ENCODE data around the gene SLX1A.
"Not testable (repeated sequence)": the region's sequence is repeated elsewhere in the genome, so short reads cannot be mapped to it uniquely, and the experiment has no call there.

Gene SLX1A

DNA sequence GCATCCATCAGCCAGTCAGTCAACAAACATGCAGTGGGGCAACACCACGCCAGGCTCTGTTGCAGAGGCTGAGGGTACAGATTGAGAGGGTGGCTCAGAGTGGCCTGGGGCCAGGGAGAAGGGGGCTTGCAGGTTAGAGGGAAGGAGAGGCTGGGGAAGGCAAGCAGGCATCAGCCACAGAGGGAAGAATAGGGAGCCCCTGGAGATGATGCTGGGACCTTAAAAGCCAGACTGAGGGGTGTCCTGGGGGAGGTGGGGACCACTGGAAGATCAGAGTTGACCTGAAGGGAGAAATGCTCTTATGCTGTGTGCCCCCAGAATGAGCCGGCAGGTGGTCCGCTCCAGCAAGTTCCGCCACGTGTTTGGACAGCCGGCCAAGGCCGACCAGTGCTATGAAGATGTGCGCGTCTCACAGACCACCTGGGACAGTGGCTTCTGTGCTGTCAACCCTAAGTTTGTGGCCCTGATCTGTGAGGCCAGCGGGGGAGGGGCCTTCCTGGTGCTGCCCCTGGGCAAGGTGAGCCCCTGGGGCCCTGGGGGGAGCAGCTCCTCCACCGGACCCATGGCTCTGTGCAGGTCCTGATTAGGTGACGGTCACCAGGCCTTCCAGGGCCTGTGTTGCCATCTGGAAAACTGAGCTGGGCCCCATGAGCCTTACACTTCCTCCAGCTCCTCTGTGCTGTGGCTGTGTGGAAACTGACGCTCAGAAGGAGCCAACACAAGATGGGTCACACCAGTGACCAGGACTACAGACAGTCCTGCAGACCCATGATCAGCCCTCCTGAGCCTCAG, 8.6 kb upstream of the SLX1A start:
- no peak for DNase-seq

DNA sequence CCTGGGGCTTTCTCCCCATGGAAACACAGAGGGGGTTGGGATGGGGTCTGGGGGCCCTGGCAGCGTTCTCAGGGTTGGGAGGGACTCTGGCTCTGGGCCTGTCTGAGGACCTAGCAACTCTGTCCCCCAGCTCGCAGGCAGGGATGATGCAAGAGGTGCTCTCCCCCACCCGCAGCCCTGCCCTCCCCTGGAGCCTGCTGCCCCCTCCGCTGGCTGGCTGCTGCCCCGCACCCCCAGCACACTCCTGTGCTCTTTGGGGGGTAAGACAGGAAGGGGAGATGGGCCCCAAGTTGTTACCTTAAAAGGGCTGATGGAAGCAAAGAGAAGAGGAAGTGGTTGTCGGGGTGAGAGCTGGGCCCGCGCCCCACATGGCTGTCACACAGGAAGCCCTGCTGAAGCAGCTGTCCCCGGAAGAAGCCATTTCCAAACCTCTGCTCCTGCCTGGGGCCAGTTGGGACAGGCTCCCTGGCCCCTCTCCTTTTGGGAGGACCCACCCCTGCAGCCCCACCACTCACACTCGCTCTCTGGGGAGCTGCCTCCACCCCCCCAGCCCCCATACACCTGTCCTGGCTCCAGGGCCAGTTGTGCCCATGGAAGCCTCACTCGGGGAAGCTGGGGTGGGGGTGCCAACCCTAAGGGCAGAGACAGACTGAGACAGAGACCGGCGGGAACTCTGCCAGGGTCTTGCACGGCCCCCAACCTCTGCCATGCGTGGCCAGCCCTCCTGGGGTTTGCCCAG, 7.8 kb upstream of the SLX1A start:
- DNase-seq: no peak

DNA sequence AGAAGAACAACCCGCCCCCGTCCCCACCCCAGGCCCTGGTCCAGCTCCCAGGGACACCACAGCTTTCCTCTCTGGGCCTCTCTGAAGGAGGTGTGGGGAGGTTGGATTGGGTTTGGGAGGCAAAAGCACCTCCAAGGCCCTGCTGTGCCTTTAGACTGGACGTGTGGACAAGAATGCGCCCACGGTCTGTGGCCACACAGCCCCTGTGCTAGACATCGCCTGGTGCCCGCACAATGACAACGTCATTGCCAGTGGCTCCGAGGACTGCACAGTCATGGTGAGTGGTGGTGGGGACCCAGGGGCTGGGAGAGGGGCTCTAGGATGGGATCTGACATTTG, 7.3 kb upstream of the SLX1A start:
- no peak for DNase-seq

DNA sequence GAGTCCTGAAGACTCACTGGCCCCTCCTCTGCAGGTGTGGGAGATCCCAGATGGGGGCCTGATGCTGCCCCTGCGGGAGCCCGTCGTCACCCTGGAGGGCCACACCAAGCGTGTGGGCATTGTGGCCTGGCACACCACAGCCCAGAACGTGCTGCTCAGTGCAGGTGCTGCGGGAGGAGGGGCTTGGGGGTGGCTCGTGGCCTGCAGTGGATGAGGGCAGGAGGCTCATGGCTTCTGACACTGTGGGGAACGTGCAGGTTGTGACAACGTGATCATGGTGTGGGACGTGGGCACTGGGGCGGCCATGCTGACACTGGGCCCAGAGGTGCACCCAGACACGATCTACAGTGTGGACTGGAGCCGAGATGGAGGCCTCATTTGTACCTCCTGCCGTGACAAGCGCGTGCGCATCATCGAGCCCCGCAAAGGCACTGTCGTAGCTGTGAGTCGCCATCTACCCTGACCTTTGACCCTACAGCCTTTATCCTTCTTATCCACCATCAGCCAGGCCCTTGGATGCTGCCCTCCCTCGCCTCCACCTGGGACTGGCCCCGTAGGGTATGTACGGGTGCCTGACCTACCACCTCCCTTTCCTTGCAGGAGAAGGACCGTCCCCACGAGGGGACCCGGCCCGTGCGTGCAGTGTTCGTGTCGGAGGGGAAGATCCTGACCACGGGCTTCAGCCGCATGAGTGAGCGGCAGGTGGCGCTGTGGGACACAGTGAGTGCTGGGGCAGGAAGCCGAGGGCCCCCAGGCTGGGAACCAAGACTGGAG, 6.7 kb upstream of the SLX1A start:
- no peak for DNase-seq

DNA sequence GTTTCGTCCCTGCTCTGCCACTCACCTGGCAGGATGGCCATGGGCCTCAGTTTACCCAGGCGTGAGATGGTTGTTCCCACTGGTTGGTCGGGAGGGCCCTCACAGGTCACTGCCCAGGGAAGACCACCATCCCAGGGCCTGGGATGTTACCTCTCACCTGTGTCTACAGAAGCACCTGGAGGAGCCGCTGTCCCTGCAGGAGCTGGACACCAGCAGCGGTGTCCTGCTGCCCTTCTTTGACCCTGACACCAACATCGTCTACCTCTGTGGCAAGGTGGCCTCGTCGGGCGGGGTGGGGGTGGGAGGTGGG, 6.2 kb upstream of the SLX1A start:
- no peak for DNase-seq

DNA sequence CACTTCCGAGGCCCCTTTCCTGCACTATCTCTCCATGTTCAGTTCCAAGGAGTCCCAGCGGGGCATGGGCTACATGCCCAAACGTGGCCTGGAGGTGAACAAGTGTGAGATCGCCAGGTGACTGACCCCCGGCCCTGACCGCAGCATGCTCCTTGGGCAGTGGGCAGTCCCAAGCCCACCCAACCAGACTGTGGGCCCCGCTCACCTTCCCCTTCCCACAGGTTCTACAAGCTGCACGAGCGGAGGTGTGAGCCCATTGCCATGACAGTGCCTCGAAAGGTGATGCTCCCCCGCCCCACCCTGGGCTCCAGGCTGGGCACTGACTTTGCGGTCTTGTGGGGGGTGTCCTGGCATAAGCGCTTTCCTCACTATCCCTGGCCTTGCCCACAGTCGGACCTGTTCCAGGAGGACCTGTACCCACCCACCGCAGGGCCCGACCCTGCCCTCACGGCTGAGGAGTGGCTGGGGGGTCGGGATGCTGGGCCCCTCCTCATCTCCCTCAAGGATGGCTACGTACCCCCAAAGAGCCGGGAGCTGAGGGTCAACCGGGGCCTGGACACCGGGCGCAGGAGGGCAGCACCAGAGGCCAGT, 5.6 kb upstream of the SLX1A start:
- no peak for DNase-seq

DNA sequence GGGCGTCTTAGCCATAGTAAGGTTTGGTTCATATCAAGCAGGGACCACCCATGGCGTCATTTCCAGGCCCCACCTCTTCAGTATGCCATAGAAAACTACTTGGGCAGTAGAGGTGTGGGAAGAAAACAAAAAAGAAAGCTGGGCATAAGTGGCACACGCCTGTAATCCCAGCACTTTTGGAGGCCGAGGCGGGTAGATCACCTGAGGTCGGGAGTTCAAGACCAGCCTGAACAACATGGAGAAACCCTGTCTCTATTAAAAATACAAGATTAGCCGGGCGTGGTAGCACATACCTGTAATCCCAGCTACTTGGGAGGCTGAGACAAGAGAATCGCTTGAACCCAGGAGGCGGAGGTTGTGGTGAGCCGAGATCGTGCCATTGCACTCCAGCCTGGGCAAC, 2.5 kb upstream of the SLX1A start:
- not testable (repeated sequence) for DNase-seq

DNA sequence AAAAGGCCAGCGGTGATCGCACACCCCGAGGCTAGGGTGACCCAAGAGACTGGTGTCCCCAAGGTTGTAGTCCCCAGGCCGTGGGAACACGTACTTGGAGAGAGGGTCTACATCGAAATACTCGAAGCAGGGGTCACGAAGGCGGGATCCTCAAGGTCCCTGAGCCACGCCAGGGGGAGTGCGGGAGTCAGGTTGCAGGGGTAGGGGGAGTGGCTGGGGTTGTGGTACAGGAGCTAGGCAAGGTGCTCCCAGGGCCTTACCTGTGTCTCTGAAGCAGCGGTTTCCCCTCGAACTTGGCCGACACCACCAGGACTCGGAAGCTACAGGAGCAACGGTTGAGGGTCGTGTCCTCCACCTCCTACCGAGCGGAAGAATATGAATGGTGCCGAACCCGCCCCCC, 577 bp upstream of the SLX1A start:
- DNase-seq: not testable (repeated sequence)

DNA sequence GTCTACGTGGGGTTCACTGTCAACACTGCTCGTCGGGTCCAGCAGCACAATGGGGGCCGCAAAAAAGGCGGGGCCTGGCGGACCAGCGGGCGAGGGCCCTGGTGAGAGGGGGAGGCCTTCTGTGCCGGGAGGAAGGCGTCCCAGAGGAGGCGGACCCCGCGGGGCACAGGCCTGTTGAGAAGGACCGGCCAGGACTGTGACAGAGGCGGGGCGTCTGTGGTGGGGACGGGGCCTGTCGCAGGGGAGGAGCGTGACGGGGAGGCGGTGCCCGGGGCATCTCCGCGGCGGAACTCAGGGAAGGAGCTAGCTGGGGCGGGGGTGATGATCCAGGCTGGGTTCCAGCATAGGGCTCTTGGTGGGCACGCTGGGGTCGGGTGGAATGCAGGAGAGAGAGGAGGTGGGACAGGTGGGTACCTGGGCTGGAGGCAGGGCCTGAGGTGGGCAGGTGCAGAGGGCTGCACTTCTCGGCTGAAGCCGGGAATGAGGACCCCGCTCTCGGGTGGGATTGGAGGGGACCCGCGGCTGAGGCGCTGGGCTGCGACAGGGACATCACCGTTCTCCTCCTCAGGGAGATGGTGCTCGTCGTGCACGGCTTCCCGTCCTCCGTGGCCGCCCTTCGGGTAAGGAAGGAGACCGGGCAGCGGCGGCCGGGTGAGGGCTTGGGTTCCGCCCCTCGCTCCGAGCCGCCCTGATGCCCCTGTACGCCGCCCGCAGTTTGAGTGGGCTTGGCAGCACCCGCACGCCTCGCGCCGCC, 674 bp downstream of the SLX1A start:
- DNase-seq: not testable (repeated sequence)

DNA sequence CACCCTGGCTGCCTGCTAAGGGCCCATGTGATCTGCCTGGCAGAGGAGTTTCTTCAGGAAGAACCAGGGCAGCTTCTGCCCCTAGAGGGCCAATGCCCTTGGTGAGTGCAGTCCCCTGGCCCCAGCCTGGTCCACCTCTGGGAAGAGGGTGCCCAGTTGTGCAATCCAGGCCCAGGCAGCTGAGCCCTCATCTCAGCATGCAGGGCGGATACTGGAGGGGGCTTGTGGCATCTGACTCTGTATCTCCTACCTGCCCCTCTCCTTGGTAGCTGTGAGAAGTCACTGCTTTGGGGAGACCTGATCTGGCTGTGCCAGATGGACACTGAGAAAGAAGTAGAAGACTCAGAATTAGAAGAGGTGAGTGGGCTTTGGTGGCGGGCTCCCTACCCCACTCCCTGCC, 3.3 kb downstream of the SLX1A start:
- DNase-seq: not testable (repeated sequence)

DNA sequence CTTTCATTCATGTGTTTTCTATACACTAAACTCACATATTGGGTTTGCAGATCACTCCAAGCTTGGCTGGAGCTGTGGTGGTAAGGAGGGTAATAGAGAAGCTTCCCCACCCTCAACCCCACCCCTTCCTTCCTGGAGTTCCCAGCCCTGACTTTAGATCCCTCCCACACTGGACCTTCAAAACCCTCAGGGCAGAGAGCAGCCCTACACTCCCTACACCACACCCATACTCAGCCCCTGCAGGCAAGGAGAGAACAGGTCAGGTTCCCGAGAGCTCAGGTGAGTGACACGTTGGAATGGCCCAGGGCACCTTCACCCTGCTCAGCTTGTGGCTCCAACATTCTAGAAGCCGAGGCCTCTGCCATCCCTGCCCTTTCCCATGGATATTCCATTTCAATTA, 5.4 kb downstream of the SLX1A start, which contains the start of gene SULT1A3:
Gene SULT1A3, plus strand, starts transcription at position 207 of the 400 bp plus-strand sequence. CDS start 1,474 bp downstream, outside the sequence.
- not testable (repeated sequence) for DNase-seq

DNA sequence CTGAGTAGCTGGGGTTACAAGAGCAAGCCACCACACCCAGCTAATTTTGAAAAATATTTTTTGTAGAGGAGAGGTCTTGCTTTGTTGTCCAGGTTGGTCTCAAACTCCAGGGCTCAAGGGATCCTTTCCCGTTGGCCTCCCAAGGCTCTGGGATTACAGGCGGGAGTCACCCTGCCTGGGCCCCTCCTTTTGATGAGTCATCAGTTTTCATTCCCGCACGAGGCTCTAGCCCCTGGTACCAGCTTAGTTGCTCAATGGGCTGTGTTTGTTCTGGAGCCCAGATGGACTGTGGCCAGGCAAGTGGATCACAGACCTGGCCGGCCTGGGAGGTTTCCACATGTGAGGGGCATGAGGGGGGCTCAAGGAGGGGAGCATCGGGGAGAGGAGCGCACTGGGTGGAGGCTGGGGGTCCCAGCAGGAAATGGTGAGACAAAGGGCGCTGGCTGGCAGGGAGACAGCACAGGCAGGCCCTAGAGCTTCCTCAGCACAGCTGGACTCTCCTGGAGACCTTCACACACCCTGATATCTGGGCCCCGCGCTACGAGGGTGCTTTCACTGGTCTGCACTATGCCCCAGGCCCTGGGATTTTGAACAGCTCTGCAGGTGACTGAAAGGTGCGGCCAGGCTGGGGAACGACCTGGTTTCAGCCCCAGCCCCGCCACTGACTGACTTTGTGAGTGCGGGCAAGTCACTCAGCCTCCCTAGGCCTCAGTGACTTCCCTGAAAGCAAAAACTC, 6.1 kb downstream of the SLX1A start:
- DNase-seq: not testable (repeated sequence)

DNA sequence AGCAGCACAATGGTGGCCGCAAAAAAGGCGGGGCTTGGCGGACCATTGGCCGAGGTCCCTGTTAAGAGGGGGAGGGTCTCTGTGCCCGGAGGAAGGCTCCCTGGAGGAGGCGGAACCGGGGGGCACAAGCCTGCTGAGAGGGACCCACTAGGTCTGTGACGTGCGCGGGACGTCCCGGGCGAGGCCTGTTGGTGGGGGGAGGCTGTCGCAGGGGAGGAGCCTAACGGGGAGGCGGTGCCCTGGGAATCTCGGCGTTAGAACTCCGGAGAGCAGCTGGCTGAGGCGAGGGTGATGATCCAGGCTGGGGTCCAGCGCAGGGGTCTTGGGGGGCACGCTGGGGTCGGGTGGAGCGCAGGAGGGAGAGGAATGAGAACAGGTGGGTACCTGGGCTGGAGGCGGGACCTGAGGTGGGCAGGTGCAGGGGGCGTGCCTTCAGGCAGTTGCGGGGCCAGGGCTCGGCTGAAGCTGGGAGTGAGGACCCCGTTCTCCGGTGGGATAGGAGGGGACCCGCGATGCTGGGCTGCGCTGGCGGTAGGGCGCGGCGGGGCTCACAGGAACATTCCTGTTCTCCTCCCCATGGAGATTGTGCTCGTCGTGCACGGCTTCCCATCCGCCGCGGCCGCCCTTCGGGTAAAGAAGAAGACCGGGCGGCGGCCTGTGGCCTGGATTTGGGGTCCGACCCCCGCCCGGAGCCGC, 12.0 kb downstream of the SLX1A start:
- not testable (repeated sequence) for DNase-seq

DNA sequence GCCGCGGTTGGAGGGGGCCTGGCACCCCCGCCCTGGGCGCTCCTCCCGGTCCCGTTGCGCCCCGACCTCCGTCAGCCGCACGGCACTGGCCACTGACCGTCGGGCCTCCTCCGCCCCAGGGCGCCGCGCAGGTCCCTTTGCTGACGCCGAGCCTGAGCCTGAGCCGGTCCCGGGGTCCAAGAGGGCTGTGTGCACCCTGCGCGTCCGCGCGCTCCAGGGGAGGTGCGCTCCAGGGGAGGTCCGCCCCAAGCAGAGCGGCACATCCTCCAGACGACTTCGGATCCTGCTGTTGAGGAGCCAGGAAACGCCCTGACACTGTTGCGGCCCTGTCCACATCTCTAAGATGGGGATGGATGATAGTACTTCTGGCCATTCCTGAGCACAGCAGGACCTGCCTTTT, 12.6 kb downstream of the SLX1A start:
- not testable (repeated sequence) for DNase-seq

DNA sequence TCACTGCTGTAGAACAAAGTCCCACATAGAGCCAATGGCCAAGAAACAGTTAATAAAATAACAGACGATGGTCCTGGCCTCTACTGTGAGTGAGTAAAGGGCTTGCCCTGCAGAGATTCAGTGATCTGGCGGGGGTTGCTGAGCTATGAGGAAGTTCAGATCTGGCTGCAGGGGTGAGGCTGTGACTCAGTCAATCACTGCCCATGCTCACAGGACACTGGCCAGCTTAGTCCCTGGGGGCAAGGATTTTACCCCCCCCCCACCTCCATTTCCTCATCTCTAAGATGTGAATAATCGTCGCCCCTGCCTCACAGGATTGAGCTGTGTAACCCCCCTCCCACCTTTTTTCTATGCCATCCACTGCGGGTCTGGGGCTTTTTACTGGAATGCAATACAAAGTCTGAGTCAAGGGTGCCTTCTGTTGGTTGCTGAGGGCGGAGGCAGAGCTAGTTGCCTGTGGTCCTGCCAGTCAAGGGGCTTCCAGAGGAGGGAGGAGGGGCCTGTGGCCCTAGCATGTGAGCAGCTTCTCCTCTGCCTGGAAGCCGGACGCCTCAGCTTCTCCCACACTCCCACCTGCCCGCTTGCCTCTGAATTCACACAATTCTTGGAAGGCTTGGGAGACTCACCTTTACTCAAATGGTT, 13.5 kb downstream of the SLX1A start:
- not testable (repeated sequence) for DNase-seq

DNA sequence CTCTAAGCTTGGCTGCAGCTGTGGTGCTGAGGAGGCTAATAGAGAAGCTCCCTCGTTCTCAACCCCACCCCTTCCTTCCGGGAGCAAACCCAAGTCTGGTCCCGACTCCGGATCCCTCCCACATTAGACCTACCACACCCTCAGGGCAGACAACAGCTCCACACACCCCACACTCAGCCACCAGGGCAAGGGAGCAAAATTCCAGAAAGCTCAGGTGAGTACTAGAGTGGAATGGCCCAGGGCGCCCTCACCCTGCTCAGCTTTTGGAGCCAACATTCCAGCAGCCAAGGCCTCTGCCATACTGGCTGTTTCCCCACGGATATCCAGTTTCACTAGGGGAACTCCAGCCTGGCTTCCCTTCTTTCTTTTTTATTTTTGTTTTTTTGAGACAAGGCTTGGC, 15.4 kb downstream of the SLX1A start:
- DNase-seq: not testable (repeated sequence)

DNA sequence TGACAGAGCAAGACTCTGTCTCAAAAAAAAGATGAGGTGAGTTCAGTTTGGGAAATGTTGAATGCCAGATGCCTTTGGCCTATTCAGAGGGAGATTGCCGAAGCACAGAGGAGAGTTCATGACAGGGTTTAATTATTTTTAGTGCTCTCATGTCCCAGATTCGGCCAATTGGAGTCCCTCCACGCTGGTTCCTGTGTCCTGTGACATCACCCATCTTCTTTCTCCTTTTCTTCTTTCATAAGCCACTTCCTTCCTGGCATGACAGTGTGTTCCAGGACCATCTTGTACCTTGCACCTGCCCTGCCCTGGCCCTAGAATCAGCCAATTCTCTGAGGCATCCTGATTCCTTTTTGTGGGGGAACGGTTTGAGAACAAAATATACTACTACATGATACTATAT, 17.7 kb downstream of the SLX1A start:
- not testable (repeated sequence) for DNase-seq

DNA sequence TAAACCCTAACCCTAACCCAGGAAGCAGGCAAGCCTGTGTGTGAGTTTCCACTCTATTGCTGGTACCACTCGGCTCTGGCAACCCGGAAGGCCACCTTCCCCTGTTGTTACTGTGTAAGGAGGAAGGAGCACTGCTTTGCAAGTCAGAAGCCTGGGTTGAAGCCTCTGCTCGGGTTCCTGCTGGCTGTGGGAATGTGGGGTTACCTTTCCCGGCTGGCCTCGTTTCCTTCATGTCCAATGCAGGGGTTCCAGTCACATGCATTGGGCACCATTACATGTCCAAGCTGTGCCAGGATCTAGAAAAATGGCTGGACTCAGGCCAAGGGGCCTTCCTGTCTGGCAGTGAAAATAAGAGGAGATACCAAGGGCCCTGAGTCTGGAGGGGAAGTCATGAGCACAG, 23.4 kb downstream of the SLX1A start:
- DNase-seq: not testable (repeated sequence)

All from NCI-H1436 treated with DMSO at 0.1 percent for 48 hours (cell line).